SK-N-SH (cell line): ENCODE measurements around the gene ADAM30.

ENCODE experiments used
- CHD2 ChIP-seq: fragments of 150-350 bp; IDR thresholded peaks from 2 replicates; pipeline ENCODE4 v1.6.1; 2018; ENCODE audit warnings: low read length; ENCODE audit not compliant: partially characterized antibody
- EP300 ChIP-seq, 2 experiments: IDR thresholded peaks; 2 replicates each; pipeline versions ENCODE4 v1.4.0 to v1.6.1; 2012; ENCODE audit warnings: borderline replicate concordance in 1 of 2, low read depth in 1 of 2, low read length in 1 of 2
- GABPA ChIP-seq: IDR thresholded peaks from 2 replicates; pipeline ENCODE4 v1.4.0; 2012; ENCODE audit warnings: low read depth, mild to moderate bottlenecking
- YY1 ChIP-seq: IDR thresholded peaks from 2 replicates; pipeline ENCODE4 v1.4.0; 2012; ENCODE audit warnings: low read depth, mild to moderate bottlenecking
- TF ChIP-seq, protein P1 (sequence below): fragments of 200-600 bp; sonication (generic); IDR thresholded peaks from 2 replicates; pipeline ENCODE4 v1.6.1; 2017; ENCODE audit warnings: antibody characterized with exemption, mild to moderate bottlenecking, moderate library complexity

GRCh38 chr1:119879510-119880434, 16.5 kb downstream of the ADAM30 start:
- TF ChIP-seq GABPA (no peak), EP300 (IDR thresholded peaks at IDR 0.05; ENCODE audit: borderline replicate concordance in 1 of 2, low read depth in 1 of 2, low read length in 1 of 2) (no peak), CHD2 (no peak), YY1 (no peak)
- TF ChIP-seq, protein P1, sequence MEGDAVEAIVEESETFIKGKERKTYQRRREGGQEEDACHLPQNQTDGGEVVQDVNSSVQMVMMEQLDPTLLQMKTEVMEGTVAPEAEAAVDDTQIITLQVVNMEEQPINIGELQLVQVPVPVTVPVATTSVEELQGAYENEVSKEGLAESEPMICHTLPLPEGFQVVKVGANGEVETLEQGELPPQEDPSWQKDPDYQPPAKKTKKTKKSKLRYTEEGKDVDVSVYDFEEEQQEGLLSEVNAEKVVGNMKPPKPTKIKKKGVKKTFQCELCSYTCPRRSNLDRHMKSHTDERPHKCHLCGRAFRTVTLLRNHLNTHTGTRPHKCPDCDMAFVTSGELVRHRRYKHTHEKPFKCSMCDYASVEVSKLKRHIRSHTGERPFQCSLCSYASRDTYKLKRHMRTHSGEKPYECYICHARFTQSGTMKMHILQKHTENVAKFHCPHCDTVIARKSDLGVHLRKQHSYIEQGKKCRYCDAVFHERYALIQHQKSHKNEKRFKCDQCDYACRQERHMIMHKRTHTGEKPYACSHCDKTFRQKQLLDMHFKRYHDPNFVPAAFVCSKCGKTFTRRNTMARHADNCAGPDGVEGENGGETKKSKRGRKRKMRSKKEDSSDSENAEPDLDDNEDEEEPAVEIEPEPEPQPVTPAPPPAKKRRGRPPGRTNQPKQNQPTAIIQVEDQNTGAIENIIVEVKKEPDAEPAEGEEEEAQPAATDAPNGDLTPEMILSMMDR = no peak
